K562 (cell line): Measurements from ENCODE around the gene JPH3.

Experiments used
- ARID3A ChIP-seq: IDR thresholded peaks from 2 replicates; pipeline ENCODE4 v1.6.1; 2012; ENCODE audit warnings: low read depth, low read length, improper control_type of control experiment, borderline replicate concordance
- EZH2 ChIP-seq: IDR thresholded peaks from 2 replicates; pipeline ENCODE4 v1.6.1; 2012; ENCODE audit warnings: low read depth, mild to moderate bottlenecking, inconsistent platforms, low read length, borderline replicate concordance
- IRF1 ChIP-seq: sonication (generic); formaldehyde crosslinking; IDR thresholded peaks from 2 replicates; pipeline ENCODE4 v1.8.0; 2022; ENCODE audit warnings: missing genetic modification reagents, mild to moderate bottlenecking, borderline replicate concordance
- MLLT1 ChIP-seq, 2 experiments: fragments of 450-650 bp; IDR thresholded peaks; 2 replicates each; pipeline ENCODE4 v1.6.1; 2016
- PHB2 ChIP-seq: fragments of 450-650 bp; IDR thresholded peaks from 2 replicates; pipeline ENCODE4 v1.6.1; 2017; ENCODE audit warnings: low read depth
- SREBF2 ChIP-seq: sonication (generic); formaldehyde crosslinking; IDR thresholded peaks from 2 replicates; pipeline ENCODE4 v1.4.0; 2020; ENCODE audit warnings: mild to moderate bottlenecking, missing genetic modification reagents
- TBL1XR1 ChIP-seq, 2 experiments: IDR thresholded peaks; 2 replicates each; pipeline ENCODE4 v1.6.1; 2012; ENCODE audit warnings: improper control_type of control experiment in 2 of 2, low read length in 2 of 2, mild to moderate bottlenecking in 1 of 2
- ZNF24 ChIP-seq: fragments of 450-650 bp; IDR thresholded peaks from 2 replicates; pipeline ENCODE4 v1.6.1; 2016

GRCh38 chr16:87735270-87736007, 133.1 kb downstream of the JPH3 start:
- TF ChIP-seq IRF1 (CRISPR knock-in tag) (no peak), PHB2 (no peak), ARID3A (no peak), TBL1XR1 (IDR thresholded peaks at IDR 0.05; ENCODE audit: low read length in 2 of 2) (no peak), EZH2 (no peak), MLLT1 (IDR thresholded peaks at IDR 0.05) (no peak), ZNF24 (no peak), SREBF2 (CRISPR knock-in tag) (no peak)
